HepG2 (cell line): ENCODE data around the gene FANCD2. TPM values are rescaled to one million over a fixed set of nuclear protein-coding genes. Genes with fewer than 3 reads are reported as not detected.

Source experiments
- ATAC-seq: fragments of 200-7000 bp; cut with Tn5 transposase; 3 replicates; pipeline ENCODE4 v1.9.1; 2020; ENCODE audit warnings: mild to moderate bottlenecking, moderate library complexity
- BruUV-seq: library from RNA; stranded (reverse); fragments of 400-500 nt; replicated peaks from 2 replicates; lab custom pipeline; 2021; lab: Mats Ljungman, UMichigan
- CTCF ChIA-PET: fragments of 300-600 bp; formaldehyde crosslinking; extraction: SDS; loops from one replicate; lab custom pipeline; 2021; ENCODE audit warnings: low total read pairs, inconsistent platforms, low intra/inter-chr PET ratio; lab: Yijun Ruan, JAX
- POLR2A ChIA-PET: fragments of 350-600 bp; sonication (Branson Sonifier 250); formaldehyde crosslinking; loops from one replicate; lab custom pipeline; 2020; ENCODE audit warnings: antibody characterized with exemption, inconsistent platforms; lab: Yijun Ruan, JAX
- DNase-seq: peaks from one replicate; pipeline ENCODE4 v3.0.0-alpha.2; 2015; ENCODE audit warnings: low spot score
- FAIRE-seq: peaks from 3 replicates; lab custom pipeline; 2011; peaks lifted over from hg19 to GRCh38; lab: Jason Lieb, UNC
- H2AFZ ChIP-seq: one replicate; pipeline ENCODE4 v1.6.1; 2011; ENCODE audit warnings: low read length, inconsistent platforms
- H3K27ac ChIP-seq: fragments of 300-600 bp; 3 replicates; pipeline ENCODE4 v1.8.0; 2011; ENCODE audit warnings: mixed run types, mild to moderate bottlenecking, mixed read lengths, low read length, inconsistent platforms; ENCODE audit not compliant: insufficient read depth; ENCODE audit errors: extremely low read length
- H3K27me3 ChIP-seq, 2 experiments: fragments of 200-600 bp in 1 of 2; 2 replicates in 1 of 2; 3 replicates in 1 of 2; pipeline versions ENCODE4 v1.6.0 to v1.8.0; 2011; ENCODE audit warnings: low read length in 2 of 2, mild to moderate bottlenecking in 2 of 2, moderate library complexity in 2 of 2, inconsistent platforms in 1 of 2; ENCODE audit not compliant: insufficient read depth in 2 of 2, control insufficient read depth in 1 of 2
- H3K36me3 ChIP-seq, 2 experiments: fragments of 200-600 bp in 1 of 2; replicated peaks in 1 of 2; 2 replicates in 1 of 2; 3 replicates in 1 of 2; pipeline versions ENCODE4 v1.5.1 to v1.8.0; 2011; ENCODE audit warnings: low read length in 2 of 2, inconsistent platforms in 1 of 2; ENCODE audit not compliant: insufficient read depth in 2 of 2, control insufficient read depth in 1 of 2
- H3K4me1 ChIP-seq: 2 replicates; pipeline ENCODE4 v1.5.1; 2012; ENCODE audit warnings: low read length, inconsistent platforms; ENCODE audit not compliant: insufficient read depth
- H3K4me2 ChIP-seq: 2 replicates; pipeline ENCODE4 v1.6.0; 2011; ENCODE audit warnings: low read depth, low read length, inconsistent platforms
- H3K4me3 ChIP-seq, 3 experiments: fragments of 200-600 bp in 1 of 3; sonication (generic), shearing (Covaris generic) in 1 of 3; replicated peaks in 1 of 3; 2 replicates each; pipeline ENCODE4 v1.5.1; 2011 to 2016; ENCODE audit warnings: low read length in 3 of 3, inconsistent platforms in 2 of 3, low read depth in 2 of 3, mild to moderate bottlenecking in 2 of 3, control low read depth in 1 of 3, mixed read lengths in 1 of 3; ENCODE audit not compliant: insufficient read depth in 1 of 3
- H3K79me2 ChIP-seq: one replicate; pipeline ENCODE4 v1.6.1; 2011; ENCODE audit warnings: low read length, inconsistent platforms; ENCODE audit not compliant: insufficient read depth
- H3K9ac ChIP-seq: 2 replicates; pipeline ENCODE4 v1.6.0; 2011; ENCODE audit warnings: mild to moderate bottlenecking, low read depth, low read length, inconsistent platforms; ENCODE audit not compliant: insufficient read depth
- H3K9me3 ChIP-seq: 2 replicates; pipeline ENCODE4 v1.5.1; 2012; ENCODE audit warnings: mild to moderate bottlenecking, low read length
- H4K20me1 ChIP-seq: 2 replicates; pipeline ENCODE4 v1.6.0; 2011; ENCODE audit warnings: inconsistent platforms, mild to moderate bottlenecking, low read length, moderate library complexity; ENCODE audit not compliant: insufficient read depth
- ADNP ChIP-seq: sonication (generic); formaldehyde crosslinking; IDR thresholded peaks from 2 replicates; pipeline ENCODE4 v1.4.0; 2020; ENCODE audit warnings: missing genetic modification reagents
- BRD4 ChIP-seq: sonication (generic); formaldehyde crosslinking; IDR thresholded peaks from 2 replicates; pipeline ENCODE4 v1.4.0; 2020; ENCODE audit warnings: missing genetic modification reagents
- CEBPB ChIP-seq: IDR thresholded peaks from 2 replicates; pipeline ENCODE4 v1.6.1; 2011; ENCODE audit warnings: low read depth, low read length, improper control_type of control experiment, borderline replicate concordance
- EED ChIP-seq: sonication (generic); formaldehyde crosslinking; IDR thresholded peaks from 2 replicates; pipeline ENCODE4 v1.5.0; 2020; ENCODE audit warnings: mild to moderate bottlenecking, missing genetic modification reagents
- FOXO1 ChIP-seq: sonication (generic); formaldehyde crosslinking; IDR thresholded peaks from 2 replicates; pipeline ENCODE4 v1.4.0; 2020; ENCODE audit warnings: missing genetic modification reagents
- MZF1 ChIP-seq: sonication (generic); formaldehyde crosslinking; IDR thresholded peaks from 2 replicates; pipeline ENCODE4 v1.8.1; 2023; ENCODE audit warnings: mild to moderate bottlenecking, missing genetic modification reagents, borderline replicate concordance
- NFE2 ChIP-seq: sonication (generic); formaldehyde crosslinking; IDR thresholded peaks from 2 replicates; pipeline ENCODE4 v1.4.0; 2020; ENCODE audit warnings: missing genetic modification reagents
- RARG ChIP-seq: sonication (generic); formaldehyde crosslinking; IDR thresholded peaks from 2 replicates; pipeline ENCODE4 v1.4.0; 2020; ENCODE audit warnings: low read depth, mild to moderate bottlenecking, missing genetic modification reagents
- RNF219 ChIP-seq: sonication (generic); formaldehyde crosslinking; IDR thresholded peaks from 2 replicates; pipeline ENCODE4 v1.5.0; 2020; ENCODE audit warnings: mild to moderate bottlenecking, missing genetic modification reagents
- SIN3A ChIP-seq: IDR thresholded peaks from 2 replicates; pipeline ENCODE4 v1.6.1; 2011; ENCODE audit warnings: low read depth, mild to moderate bottlenecking, control low read depth, low read length, borderline replicate concordance
- SMAD1 ChIP-seq: sonication (generic); formaldehyde crosslinking; IDR thresholded peaks from 2 replicates; pipeline ENCODE4 v1.4.0; 2020; ENCODE audit warnings: missing genetic modification reagents, low read depth, mild to moderate bottlenecking, borderline replicate concordance
- TRIM22 ChIP-seq: fragments of 450-650 bp; IDR thresholded peaks from 2 replicates; pipeline ENCODE4 v1.6.1; 2017
- U2AF2 ChIP-seq: fragments of 200-400 bp; formaldehyde crosslinking; IDR thresholded peaks from 2 replicates; pipeline ENCODE4 v1.6.1; 2017; ENCODE audit warnings: low read depth, mild to moderate bottlenecking, low read length
- XBP1 ChIP-seq: sonication (generic); formaldehyde crosslinking; IDR thresholded peaks from 2 replicates; pipeline ENCODE4 v1.5.0; 2020; ENCODE audit warnings: missing genetic modification reagents
- ZNF460 ChIP-seq: sonication (generic); formaldehyde crosslinking; IDR thresholded peaks from 2 replicates; pipeline ENCODE4 v1.5.1; 2020; ENCODE audit warnings: missing genetic modification reagents, mild to moderate bottlenecking, borderline replicate concordance
- ZNF530 ChIP-seq: sonication (generic); formaldehyde crosslinking; IDR thresholded peaks from 2 replicates; pipeline ENCODE4 v1.5.0; 2020; ENCODE audit warnings: low read depth, mild to moderate bottlenecking, missing genetic modification reagents
- ZNF598 ChIP-seq: sonication (generic); formaldehyde crosslinking; IDR thresholded peaks from 2 replicates; pipeline ENCODE4 v1.5.1; 2020; ENCODE audit warnings: mild to moderate bottlenecking, missing genetic modification reagents, borderline replicate concordance
- ZNF629 ChIP-seq: sonication (generic); formaldehyde crosslinking; conservative IDR thresholded peaks from 2 replicates; pipeline ENCODE4 v1.5.0; 2020; ENCODE audit warnings: missing genetic modification reagents
- WGBS: methylation state at CpG from one replicate; pipeline ENCODE4 v1.1.6; 2017; ENCODE audit warnings: low lambda C conversion rate; 5-methylcytosine and 5-hydroxymethylcytosine counted together
- in situ Hi-C: cut with HindIII; loops from 2 replicates; pipeline ENCODE4 v1.10.0; 2017; ENCODE audit warnings: low pct_unique_long_range_greater_than_20kb; ENCODE audit not compliant: extremely low pct_ligation_motif_present
- intact Hi-C: fragments of 100-400 bp; cut with micrococcal nuclease; formaldehyde crosslinking; loops from one replicate; pipeline ENCODE4 v1.10.0; 2022; ENCODE audit not compliant: unreplicated experiment
- polyA plus RNA-seq, 8 experiments: library from polyadenylated mRNA; depleted of rRNA in 3 of 8; stranded (reverse) in 7 of 8; unstranded in 1 of 8; fragments of >200 nt; fragmentation: Illumina TruSeq in 4 of 8; extraction: Trizol in 4 of 8; gene quantifications; 2 replicates each; pipeline versions ENCODE4 v1.2.1 to v1.2.3, GENCODE V29; 2011 to 2016; ENCODE audit warnings: low read depth in 4 of 8, missing spikeins in 1 of 8, mixed read lengths in 1 of 8; ENCODE audit not compliant: insufficient read depth in 1 of 8
- total RNA-seq, 5 experiments: library from RNA; depleted of rRNA; stranded (reverse); fragments of >200 nt; fragmentation: Illumina TruSeq; extraction: Trizol; gene quantifications; 2 replicates each; pipeline ENCODE4 v1.2.3, GENCODE V29; 2016; ENCODE audit warnings: low read depth in 1 of 5

The FANCD2 gene
- total and polyA plus RNA-seq, 2 of the 13 experiments (the other 11 are each of a cell fraction or from before 2014, with no cell fraction given) = 10.1 to 42.0 TPM

DNA sequence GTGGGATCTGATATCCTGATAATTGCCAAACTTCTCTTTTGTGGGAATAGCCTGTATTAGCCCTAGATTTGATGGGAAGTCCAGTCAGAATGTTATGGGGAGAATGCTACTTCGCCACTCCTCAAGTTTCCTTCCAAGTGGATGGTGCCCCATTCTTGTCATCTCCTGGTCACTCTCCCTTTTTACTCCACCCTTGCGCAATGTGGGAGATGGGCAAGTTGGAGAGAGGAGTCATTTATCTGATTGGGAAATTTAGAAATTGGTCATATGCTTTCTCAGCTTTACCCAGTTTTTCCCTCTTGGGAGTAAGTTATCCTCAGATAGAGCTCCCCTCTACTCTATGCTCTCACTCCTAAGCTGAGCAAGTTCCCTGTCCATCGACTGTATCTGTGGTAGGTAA is 67.4 kb downstream of the FANCD2 start:
- Histone ChIP-seq H3K79me2 (no peaks in the 10 kb centered on the region), H2AFZ (no peak overlapping the region), H4K20me1 (no peaks in the 10 kb centered on the region), H3K4me1 (no peaks in the 10 kb centered on the region), H3K9me3 (no peaks in the 10 kb centered on the region), H3K4me3 (no peak overlapping the region), H3K36me3 (peaks cover 12 to 37% of the 10 kb centered on the region in 2 experiments), H3K27me3 (no peaks in the 10 kb centered on the region), H3K4me2 (no peak overlapping the region), H3K9ac (no peak overlapping the region), H3K27ac (no peak overlapping the region)
- 99% methylated on average over 3 of the region's 3 CpGs for WGBS
- in situ Hi-C loops = no loop called here
- TF ChIP-seq RNF219 = no peak
- no peak for TF ChIP-seq SMAD1
- peak; percentile 71; the same call in 1 of the 2 replicates for TF ChIP-seq CEBPB
- no peak for TF ChIP-seq MZF1
- no peak for TF ChIP-seq EED (CRISPR knock-in tag)
- no peak for TF ChIP-seq ZNF530 (CRISPR knock-in tag)
- no TSS peak for BruUV-seq
- ChIA-PET CTCF (no interaction called here), POLR2A (no interaction called here)
- DNase-seq (no peak), FAIRE-seq (no peak), ATAC-seq (no peak)
- intact Hi-C loops = no loop called here

DNA sequence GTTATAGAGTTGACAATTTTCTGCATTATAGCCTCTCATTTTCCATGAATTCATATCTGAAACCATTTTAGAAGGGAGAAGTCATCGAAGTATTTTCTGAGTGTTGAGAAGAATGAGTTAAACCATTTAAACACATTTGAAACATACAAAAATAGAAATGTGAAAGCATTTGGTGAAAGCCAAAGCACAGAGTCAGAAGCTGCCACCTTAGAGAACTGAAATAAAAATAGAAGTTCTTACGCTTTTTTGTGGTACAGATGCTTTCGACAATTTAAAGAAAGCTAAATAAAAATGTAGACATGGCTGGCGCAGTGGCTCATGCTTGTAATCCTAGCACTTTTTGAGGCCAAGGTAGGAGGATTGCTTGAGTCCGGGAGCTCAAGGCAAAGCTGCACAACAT is 72.8 kb downstream of the FANCD2 start:
- no peaks in the 10 kb centered on the region for H3K9me3 ChIP-seq
- POLR2A ChIA-PET = no interaction called here
- in situ Hi-C loops (no loop called here), intact Hi-C loops (no loop called here)
- no peak for DNase-seq
- H4K20me1 ChIP-seq = no peaks in the 10 kb centered on the region
- no peak for ATAC-seq
- no peak overlapping the region for H3K4me2 ChIP-seq
- BruUV-seq = no TSS peak
- H3K27ac ChIP-seq = no peak overlapping the region
- no peaks in the 10 kb centered on the region for H3K27me3 ChIP-seq
- no peak overlapping the region for H2AFZ ChIP-seq
- 96% methylated on average over 5 of the region's 5 CpGs for WGBS
- H3K36me3 ChIP-seq = peaks cover 7 to 18% of the 10 kb centered on the region in 2 experiments
- CTCF ChIA-PET = no interaction called here
- no peak overlapping the region for H3K9ac ChIP-seq
- no peaks in the 10 kb centered on the region for H3K4me1 ChIP-seq
- no peak overlapping the region for H3K4me3 ChIP-seq
- no peak for FAIRE-seq
- H3K79me2 ChIP-seq = no peaks in the 10 kb centered on the region
- TF ChIP-seq U2AF2 (no peak), FOXO1 (CRISPR knock-in tag) (no peak), SIN3A (no peak), XBP1 (CRISPR knock-in tag) (no peak), BRD4 (no peak), NFE2 (CRISPR knock-in tag) (no peak), ZNF598 (no peak), RARG (no peak), ZNF629 (CRISPR knock-in tag) (no peak), TRIM22 (no peak), ADNP (CRISPR knock-in tag) (no peak), ZNF460 (CRISPR knock-in tag) (no peak)
